DND-41 (cell line): ENCODE data around the gene IVD.

ENCODE experiments used
- ATAC-seq: fragments of 200-7000 bp; cut with Tn5 transposase; 3 replicates; pipeline ENCODE4 v1.9.1; 2021; ENCODE audit warnings: low read depth; ENCODE audit not compliant: insufficient read depth
- DNase-seq: peaks from one replicate; pipeline ENCODE4 v3.0.0-alpha.2; 2020
- H2AFZ ChIP-seq: 2 replicates; pipeline ENCODE4 v1.6.0; 2012; ENCODE audit warnings: low read depth, low read length
- H3K27ac ChIP-seq: 2 replicates; pipeline ENCODE4 v1.5.1; 2012; ENCODE audit warnings: low read length, inconsistent platforms
- H3K27me3 ChIP-seq: fragments of 200-600 bp; sonication (generic); 2 replicates; pipeline ENCODE4 v1.6.0; 2012; ENCODE audit warnings: low read length, mild to moderate bottlenecking, inconsistent platforms; ENCODE audit not compliant: insufficient read depth, poor library complexity
- H3K36me3 ChIP-seq: 2 replicates; pipeline ENCODE4 v1.5.1; 2012; ENCODE audit warnings: low read length, inconsistent platforms; ENCODE audit not compliant: insufficient read depth
- H3K4me1 ChIP-seq: 2 replicates; pipeline ENCODE4 v1.5.1; 2012; ENCODE audit warnings: mild to moderate bottlenecking, low read length; ENCODE audit not compliant: insufficient read depth
- H3K4me2 ChIP-seq: 2 replicates; pipeline ENCODE4 v1.6.0; 2012; ENCODE audit warnings: mild to moderate bottlenecking, moderate library complexity, low read length, inconsistent platforms; ENCODE audit not compliant: insufficient read depth
- H3K4me3 ChIP-seq, 2 experiments: fragments of 200-600 bp in 1 of 2; shearing (Covaris generic) in 1 of 2; 2 replicates each; pipeline ENCODE4 v1.5.1; 2012 to 2016; ENCODE audit warnings: inconsistent platforms in 2 of 2, low read length in 2 of 2, mild to moderate bottlenecking in 2 of 2, low read depth in 1 of 2, moderate library complexity in 1 of 2
- H3K79me2 ChIP-seq: 2 replicates; pipeline ENCODE4 v1.6.0; 2012; ENCODE audit warnings: low read length, inconsistent platforms; ENCODE audit not compliant: insufficient read depth
- H3K9ac ChIP-seq: 2 replicates; pipeline ENCODE4 v1.6.0; 2012; ENCODE audit warnings: low read depth, mild to moderate bottlenecking, inconsistent platforms, low read length, moderate library complexity
- H3K9me3 ChIP-seq: 2 replicates; pipeline ENCODE4 v1.5.1; 2012; ENCODE audit warnings: low read length, moderate library complexity, mild to moderate bottlenecking, inconsistent platforms; ENCODE audit not compliant: insufficient read depth, severe bottlenecking
- H4K20me1 ChIP-seq: 2 replicates; pipeline ENCODE4 v1.6.0; 2012; ENCODE audit warnings: low read length; ENCODE audit not compliant: insufficient read depth
- EZH2 ChIP-seq: IDR thresholded peaks from 3 replicates; pipeline ENCODE4 v1.6.1; 2012; ENCODE audit warnings: borderline replicate concordance, low read depth, mild to moderate bottlenecking, moderate library complexity, low read length, inconsistent platforms; ENCODE audit not compliant: severe bottlenecking
- TF ChIP-seq, protein P1 (sequence below): IDR thresholded peaks from 2 replicates; pipeline ENCODE4 v1.5.1; 2012; ENCODE audit warnings: borderline replicate concordance, low read length, moderate library complexity, mild to moderate bottlenecking; ENCODE audit not compliant: poor library complexity, severe bottlenecking; ENCODE audit errors: extremely low read depth

IVD gene

DNA sequence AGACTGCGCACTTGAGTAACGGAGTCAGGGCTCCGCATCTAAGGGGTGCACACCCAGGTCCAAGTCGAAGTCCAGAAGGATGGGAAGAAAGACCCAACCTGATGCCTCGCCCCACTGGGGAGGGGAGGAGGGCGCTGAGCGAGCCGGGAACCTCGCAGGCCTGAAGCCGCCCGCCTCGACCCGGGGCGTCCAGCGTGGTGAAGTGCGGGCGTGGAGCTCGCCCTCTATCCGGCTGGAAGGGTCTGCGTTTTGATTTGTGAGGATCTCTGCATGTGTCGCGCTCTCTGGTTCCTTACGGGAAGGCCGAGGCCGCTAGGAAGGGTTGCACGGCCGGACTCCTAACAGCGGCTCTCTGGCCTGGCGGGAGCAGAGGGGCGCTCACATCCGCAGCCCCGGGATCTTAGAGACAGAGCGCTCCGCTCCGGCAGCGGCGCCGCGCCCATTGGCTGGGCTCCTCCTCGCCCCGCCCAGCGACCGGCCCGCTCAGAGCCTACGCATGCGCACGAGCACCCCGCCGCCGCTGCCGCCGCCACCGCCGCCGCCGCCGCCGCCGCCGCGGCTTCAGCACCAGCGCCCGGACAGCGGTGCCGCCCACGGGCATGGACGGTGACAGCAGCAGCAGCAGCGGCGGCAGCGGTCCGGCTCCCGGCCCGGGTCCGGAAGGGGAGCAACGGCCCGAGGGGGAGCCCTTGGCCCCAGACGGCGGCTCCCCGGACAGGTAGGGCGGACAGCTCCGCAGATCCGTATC, 47.7 kb upstream of the IVD start, which contains the start of gene DISP2:
DISP2 (plus strand) TSS at position 497 of the 748 bp plus-strand sequence; CDS start at position 600, 103 bp downstream.
- peak within 1 kb of the TSS; percentile 62 for H3K9ac ChIP-seq
- ATAC-seq (peak; percentile 90), DNase-seq (peak; percentile 85)
- TF ChIP-seq, protein P1, sequence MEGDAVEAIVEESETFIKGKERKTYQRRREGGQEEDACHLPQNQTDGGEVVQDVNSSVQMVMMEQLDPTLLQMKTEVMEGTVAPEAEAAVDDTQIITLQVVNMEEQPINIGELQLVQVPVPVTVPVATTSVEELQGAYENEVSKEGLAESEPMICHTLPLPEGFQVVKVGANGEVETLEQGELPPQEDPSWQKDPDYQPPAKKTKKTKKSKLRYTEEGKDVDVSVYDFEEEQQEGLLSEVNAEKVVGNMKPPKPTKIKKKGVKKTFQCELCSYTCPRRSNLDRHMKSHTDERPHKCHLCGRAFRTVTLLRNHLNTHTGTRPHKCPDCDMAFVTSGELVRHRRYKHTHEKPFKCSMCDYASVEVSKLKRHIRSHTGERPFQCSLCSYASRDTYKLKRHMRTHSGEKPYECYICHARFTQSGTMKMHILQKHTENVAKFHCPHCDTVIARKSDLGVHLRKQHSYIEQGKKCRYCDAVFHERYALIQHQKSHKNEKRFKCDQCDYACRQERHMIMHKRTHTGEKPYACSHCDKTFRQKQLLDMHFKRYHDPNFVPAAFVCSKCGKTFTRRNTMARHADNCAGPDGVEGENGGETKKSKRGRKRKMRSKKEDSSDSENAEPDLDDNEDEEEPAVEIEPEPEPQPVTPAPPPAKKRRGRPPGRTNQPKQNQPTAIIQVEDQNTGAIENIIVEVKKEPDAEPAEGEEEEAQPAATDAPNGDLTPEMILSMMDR: peak; percentile 5
- no peak for TF ChIP-seq EZH2
- no peaks in the 10 kb centered on the region for H3K79me2 ChIP-seq
- peak within 1 kb of the TSS; percentile 93 for H2AFZ ChIP-seq
- peaks cover 19% of the 10 kb centered on the region for H3K4me1 ChIP-seq
- no peaks in the 10 kb centered on the region for H3K9me3 ChIP-seq
- peak within 1 kb of the TSS; percentile 37 to 76; a peak in 3 of 4 replicates for H3K4me3 ChIP-seq
- peak within 1 kb of the TSS; percentile 96 for H3K4me2 ChIP-seq
- peak within 1 kb of the TSS; percentile 31; the same call in 1 of the 2 replicates for H3K27ac ChIP-seq
- H4K20me1 ChIP-seq: no peaks in the 10 kb centered on the region
- H3K27me3 ChIP-seq: no peaks in the 10 kb centered on the region
- H3K36me3 ChIP-seq: no peaks in the 10 kb centered on the region

DNA sequence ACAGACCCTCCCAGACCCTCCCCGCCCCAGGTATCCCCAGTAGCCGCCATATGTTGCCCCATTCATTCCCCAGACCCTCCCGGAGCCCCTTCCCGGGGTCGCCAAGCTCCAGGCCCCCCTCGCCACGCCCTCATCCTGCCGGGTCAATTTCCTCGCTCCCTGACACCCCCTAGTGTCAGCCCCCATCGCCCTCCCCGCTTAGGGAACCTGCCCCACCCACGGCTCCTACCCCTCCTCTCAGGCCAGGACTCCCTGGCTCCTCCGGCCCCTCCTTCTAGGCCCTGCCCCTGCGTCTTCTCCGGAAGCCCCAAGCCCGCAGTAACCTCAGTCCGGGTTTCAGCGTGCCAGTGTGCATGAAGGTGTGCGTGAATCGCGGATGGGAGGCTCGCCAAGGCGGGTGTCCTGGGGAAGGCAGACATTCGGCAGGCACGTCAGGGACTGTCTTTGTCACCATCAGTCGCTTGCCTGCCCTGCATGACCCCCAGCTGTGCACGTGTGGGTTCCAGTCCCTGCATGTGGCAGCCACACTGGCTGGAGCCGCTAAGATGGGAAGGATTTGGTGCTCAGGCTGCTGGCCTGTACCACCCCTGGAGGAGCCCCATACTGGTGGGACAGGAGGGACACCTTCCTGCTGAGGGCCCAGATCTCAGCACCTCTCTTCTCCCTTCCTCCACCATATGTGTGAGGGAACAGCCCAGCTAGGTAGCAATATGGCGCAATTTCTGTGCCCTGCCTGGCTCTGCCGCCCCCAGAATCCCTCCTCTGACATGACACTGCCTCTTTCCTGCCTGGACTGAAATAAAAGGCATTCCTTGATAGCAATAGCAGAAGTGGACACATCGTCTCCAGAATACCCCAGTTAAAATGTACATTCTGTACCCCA, 46.9 kb upstream of the IVD start:
- Histone ChIP-seq H3K27me3 (no peaks in the 10 kb centered on the region), H3K79me2 (no peaks in the 10 kb centered on the region), H3K36me3 (no peaks in the 10 kb centered on the region), H3K4me3 (peak overlapping the region; percentile 26 to 76; a peak in 3 of 4 replicates), H3K4me2 (peak overlapping the region; percentile 96), H3K9me3 (no peaks in the 10 kb centered on the region), H2AFZ (peak overlapping the region; percentile 51), H3K4me1 (peaks cover 19% of the 10 kb centered on the region), H3K9ac (peak overlapping the region; percentile 43; the same call in 1 of the 2 replicates), H4K20me1 (no peaks in the 10 kb centered on the region), H3K27ac (no peak overlapping the region)
- ATAC-seq (peak; percentile 52), DNase-seq (peak; percentile 54)
- TF ChIP-seq EZH2: no peak
- TF ChIP-seq, protein P1: peak; percentile 34

DNA sequence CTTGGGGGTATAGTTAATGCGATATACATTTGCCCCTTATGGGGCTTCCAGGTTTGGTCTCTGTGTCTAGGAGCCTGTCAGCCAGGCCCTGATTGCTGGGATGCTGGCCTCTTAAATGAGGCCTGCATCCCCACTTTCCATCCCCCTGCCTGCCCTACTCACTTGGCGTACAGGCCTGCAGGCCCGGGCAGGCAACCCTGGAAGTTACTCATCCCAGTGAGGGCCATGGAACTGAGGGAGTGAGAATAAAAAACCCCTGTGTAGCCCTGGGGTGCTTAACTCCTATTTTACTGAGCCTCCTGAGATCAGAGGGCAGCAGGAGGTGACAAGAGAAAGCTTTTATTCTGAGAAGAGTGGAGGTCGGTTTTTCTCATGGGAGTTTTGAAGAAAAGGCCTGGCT, 45.6 kb upstream of the IVD start:
- Histone ChIP-seq H3K9me3 (no peaks in the 10 kb centered on the region), H3K36me3 (no peaks in the 10 kb centered on the region), H3K27me3 (no peaks in the 10 kb centered on the region), H2AFZ (no peak overlapping the region), H3K4me1 (peaks cover 19% of the 10 kb centered on the region), H3K4me3 (no peak overlapping the region), H3K9ac (no peak overlapping the region), H3K4me2 (no peak overlapping the region), H4K20me1 (no peaks in the 10 kb centered on the region), H3K79me2 (no peaks in the 10 kb centered on the region), H3K27ac (no peak overlapping the region)
- ATAC-seq: no peak
- DNase-seq: no peak
- TF ChIP-seq, protein P1: no peak
- TF ChIP-seq EZH2: no peak
